RWPE2 (cell line): ENCODE results near the gene TBC1D14.

Experiments used
- ATAC-seq: fragments of 200-7000 bp; cut with Tn5 transposase; 3 replicates; pipeline ENCODE4 v1.9.1; 2021; ENCODE audit warnings: low read depth
- DNase-seq: peaks from one replicate; pipeline ENCODE4 v3.0.0-alpha.2; 2020; ENCODE audit warnings: low spot score
- H3K27ac ChIP-seq: fragments of 450-650 bp; 2 replicates; pipeline ENCODE4 v1.5.1; 2017; ENCODE audit warnings: mild to moderate bottlenecking; ENCODE audit not compliant: poor library complexity, severe bottlenecking
- H3K27me3 ChIP-seq: fragments of 250-450 bp; sonication (Bioruptor Pico); 2 replicates; pipeline ENCODE4 v1.5.1; 2021; ENCODE audit warnings: mild to moderate bottlenecking, moderate library complexity; ENCODE audit not compliant: insufficient read depth, poor library complexity, severe bottlenecking
- H3K36me3 ChIP-seq: fragments of 250-450 bp; sonication (Bioruptor Pico); 2 replicates; pipeline ENCODE4 v1.5.1; 2020; ENCODE audit warnings: low read depth, mild to moderate bottlenecking, moderate library complexity
- H3K4me1 ChIP-seq: fragments of 250-450 bp; sonication (Bioruptor Pico); 2 replicates; pipeline ENCODE4 v1.5.1; 2021; ENCODE audit warnings: mild to moderate bottlenecking, moderate library complexity; ENCODE audit not compliant: insufficient read depth, poor library complexity, severe bottlenecking
- H3K4me3 ChIP-seq: fragments of 250-450 bp; sonication (Bioruptor Pico); 2 replicates; pipeline ENCODE4 v1.5.1; 2021; ENCODE audit warnings: mild to moderate bottlenecking, moderate library complexity; ENCODE audit not compliant: severe bottlenecking
- H3K9me3 ChIP-seq: fragments of 250-450 bp; sonication (Bioruptor Pico); 2 replicates; pipeline ENCODE4 v1.5.1; 2021; ENCODE audit warnings: mild to moderate bottlenecking, moderate library complexity; ENCODE audit not compliant: severe bottlenecking
- TF ChIP-seq, protein P1 (sequence below): fragments of 450-650 bp; IDR thresholded peaks from one replicate; pipeline ENCODE4 v1.5.1; 2017; ENCODE audit warnings: mild to moderate bottlenecking, moderate library complexity; ENCODE audit not compliant: poor library complexity, severe bottlenecking

The TBC1D14 gene

DNA sequence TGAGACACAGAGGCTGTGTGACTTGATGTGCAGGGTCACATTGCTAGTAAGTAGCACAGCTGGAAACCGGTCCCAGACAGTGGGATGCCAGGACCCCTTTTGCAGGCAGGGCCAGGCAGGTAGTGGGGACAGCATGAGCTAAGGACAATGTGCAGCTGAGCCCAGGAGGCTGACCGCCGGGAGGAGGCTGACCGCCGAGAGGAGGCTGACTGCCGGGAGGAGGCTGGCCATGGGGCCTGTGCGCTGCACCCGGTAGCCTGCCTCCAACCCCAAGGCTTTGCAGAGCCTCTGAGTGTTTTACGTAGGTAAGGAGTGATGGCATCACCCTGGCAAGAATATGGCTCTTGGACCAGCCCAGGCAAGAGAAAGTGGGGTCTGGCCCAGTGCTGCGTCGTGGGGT is 58.9 kb downstream of the TBC1D14 start:
- Histone ChIP-seq H3K36me3 (0 out of 2 replicates have a peak, but pooled peaks cover 3% of the 10 kb centered on the region), H3K27ac (no peak overlapping the region)

GRCh38 chr4:6969826-6970800 is 60.5 kb downstream of the TBC1D14 start:
- DNase-seq, result no peak
- Histone ChIP-seq H3K27ac (no peak overlapping the region), H3K36me3 (0 out of 2 replicates have a peak, but pooled peaks cover 3% of the 10 kb centered on the region)

More for the DNA sequence above, 58.9 kb downstream of the TBC1D14 start:
- Histone ChIP-seq H3K4me3 (no peak overlapping the region), H3K4me1 (no peaks in the 10 kb centered on the region), H3K27me3 (no peaks in the 10 kb centered on the region), H3K9me3 (no peaks in the 10 kb centered on the region)
- DNase-seq (no peak), ATAC-seq (no peak)
- TF ChIP-seq, protein P1, sequence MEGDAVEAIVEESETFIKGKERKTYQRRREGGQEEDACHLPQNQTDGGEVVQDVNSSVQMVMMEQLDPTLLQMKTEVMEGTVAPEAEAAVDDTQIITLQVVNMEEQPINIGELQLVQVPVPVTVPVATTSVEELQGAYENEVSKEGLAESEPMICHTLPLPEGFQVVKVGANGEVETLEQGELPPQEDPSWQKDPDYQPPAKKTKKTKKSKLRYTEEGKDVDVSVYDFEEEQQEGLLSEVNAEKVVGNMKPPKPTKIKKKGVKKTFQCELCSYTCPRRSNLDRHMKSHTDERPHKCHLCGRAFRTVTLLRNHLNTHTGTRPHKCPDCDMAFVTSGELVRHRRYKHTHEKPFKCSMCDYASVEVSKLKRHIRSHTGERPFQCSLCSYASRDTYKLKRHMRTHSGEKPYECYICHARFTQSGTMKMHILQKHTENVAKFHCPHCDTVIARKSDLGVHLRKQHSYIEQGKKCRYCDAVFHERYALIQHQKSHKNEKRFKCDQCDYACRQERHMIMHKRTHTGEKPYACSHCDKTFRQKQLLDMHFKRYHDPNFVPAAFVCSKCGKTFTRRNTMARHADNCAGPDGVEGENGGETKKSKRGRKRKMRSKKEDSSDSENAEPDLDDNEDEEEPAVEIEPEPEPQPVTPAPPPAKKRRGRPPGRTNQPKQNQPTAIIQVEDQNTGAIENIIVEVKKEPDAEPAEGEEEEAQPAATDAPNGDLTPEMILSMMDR, result no peak

GRCh38 chr4:6971536-6972374 is 62.1 kb downstream of the TBC1D14 start:
- Histone ChIP-seq H3K9me3 (no peaks in the 10 kb centered on the region), H3K36me3 (0 out of 2 replicates have a peak, but pooled peaks cover 3% of the 10 kb centered on the region), H3K27ac (no peak overlapping the region), H3K4me1 (no peaks in the 10 kb centered on the region), H3K4me3 (no peak overlapping the region), H3K27me3 (no peaks in the 10 kb centered on the region)
- TF ChIP-seq, protein P1, result no peak
- DNase-seq (no peak), ATAC-seq (no peak)

More at GRCh38 chr4:6969826-6970800, 60.5 kb downstream of the TBC1D14 start:
- no peaks in the 10 kb centered on the region for H3K27me3 ChIP-seq
- no peak overlapping the region for H3K4me3 ChIP-seq
- H3K9me3 ChIP-seq, result no peaks in the 10 kb centered on the region
- TF ChIP-seq, protein P1, result no peak
- ATAC-seq, result no peak
- no peaks in the 10 kb centered on the region for H3K4me1 ChIP-seq

GRCh38 chr4:6972375-6972650 is 62.7 kb downstream of the TBC1D14 start:
- TF ChIP-seq, protein P1, result no peak
- Histone ChIP-seq H3K4me3 (no peak overlapping the region), H3K27ac (no peak overlapping the region), H3K9me3 (no peaks in the 10 kb centered on the region), H3K27me3 (no peaks in the 10 kb centered on the region), H3K36me3 (0 out of 2 replicates have a peak, but pooled peaks cover 3% of the 10 kb centered on the region), H3K4me1 (no peaks in the 10 kb centered on the region)
- no peak for ATAC-seq
- DNase-seq, result no peak
